HUES6 (cell line): ENCODE results near the gene IPPK.

Experiments
- H3K27ac ChIP-seq: 2 replicates; pipeline ENCODE4 v1.7.0; 2013; ENCODE audit warnings: low read depth, mild to moderate bottlenecking, low read length, inconsistent platforms
- H3K27me3 ChIP-seq: 2 replicates; pipeline ENCODE4 v1.6.1; 2013; ENCODE audit warnings: low read length; ENCODE audit not compliant: control insufficient read depth, insufficient read depth
- H3K36me3 ChIP-seq: 2 replicates; pipeline ENCODE4 v1.6.1; 2013; ENCODE audit warnings: low read length; ENCODE audit not compliant: control insufficient read depth, insufficient read depth
- H3K4me1 ChIP-seq: 2 replicates; pipeline ENCODE4 v1.6.1; 2013; ENCODE audit warnings: low read length; ENCODE audit not compliant: control insufficient read depth, insufficient read depth
- H3K4me3 ChIP-seq: 2 replicates; pipeline ENCODE4 v1.5.1; 2013; ENCODE audit warnings: low read depth, low read length
- H3K9ac ChIP-seq: one replicate; pipeline ENCODE4 v1.6.1; 2013; ENCODE audit warnings: mild to moderate bottlenecking, low read length
- H3K9me3 ChIP-seq: 2 replicates; pipeline ENCODE4 v1.6.1; 2013; ENCODE audit warnings: low read depth, low read length; ENCODE audit not compliant: control insufficient read depth, insufficient read depth

IPPK gene

GRCh38 chr9:92618633-92619225, 51.2 kb downstream of the IPPK start:
- Histone ChIP-seq H3K9ac (no peak overlapping the region), H3K36me3 (peaks cover 67% of the 10 kb centered on the region), H3K4me3 (no peak overlapping the region), H3K4me1 (no peaks in the 10 kb centered on the region), H3K27me3 (no peaks in the 10 kb centered on the region), H3K27ac (no peak overlapping the region), H3K9me3 (no peaks in the 10 kb centered on the region)

- Histone ChIP-seq H3K4me1 (no peaks in the 10 kb centered on the region), H3K9ac (no peak overlapping the region), H3K36me3 (peaks cover 74% of the 10 kb centered on the region), H3K9me3 (no peaks in the 10 kb centered on the region), H3K27ac (no peak overlapping the region), H3K4me3 (no peak overlapping the region), H3K27me3 (no peaks in the 10 kb centered on the region)
Measured at GRCh38 chr9:92617951-92618510, 51.9 kb downstream of the IPPK start.

- Histone ChIP-seq H3K9me3 (no peaks in the 10 kb centered on the region), H3K36me3 (peaks cover 80% of the 10 kb centered on the region), H3K4me1 (no peaks in the 10 kb centered on the region)
Measured at GRCh38 chr9:92617195-92617813, 52.6 kb downstream of the IPPK start.

GRCh38 chr9:92616655-92617111, 53.2 kb downstream of the IPPK start:
- H3K36me3 ChIP-seq: peaks cover 86% of the 10 kb centered on the region

More at GRCh38 chr9:92617195-92617813, 52.6 kb downstream of the IPPK start:
- H3K27ac ChIP-seq: no peak overlapping the region
- H3K4me3 ChIP-seq: no peak overlapping the region
- H3K9ac ChIP-seq: no peak overlapping the region
- H3K27me3 ChIP-seq: no peaks in the 10 kb centered on the region

GRCh38 chr9:92616199-92616641, 53.7 kb downstream of the IPPK start:
- H3K4me1 ChIP-seq: no peaks in the 10 kb centered on the region
- no peaks in the 10 kb centered on the region for H3K9me3 ChIP-seq
- H3K9ac ChIP-seq: no peak overlapping the region
- no peak overlapping the region for H3K4me3 ChIP-seq
- H3K27me3 ChIP-seq: no peaks in the 10 kb centered on the region
- H3K36me3 ChIP-seq: peaks cover 87% of the 10 kb centered on the region
- H3K27ac ChIP-seq: no peak overlapping the region

More at GRCh38 chr9:92616655-92617111, 53.2 kb downstream of the IPPK start:
- no peaks in the 10 kb centered on the region for H3K4me1 ChIP-seq
- H3K9me3 ChIP-seq: no peaks in the 10 kb centered on the region
- no peaks in the 10 kb centered on the region for H3K27me3 ChIP-seq
- H3K27ac ChIP-seq: no peak overlapping the region
- H3K4me3 ChIP-seq: no peak overlapping the region
- no peak overlapping the region for H3K9ac ChIP-seq

- Histone ChIP-seq H3K27ac (no peak overlapping the region), H3K4me1 (no peaks in the 10 kb centered on the region), H3K36me3 (peaks cover 85% of the 10 kb centered on the region), H3K9me3 (no peaks in the 10 kb centered on the region), H3K4me3 (no peak overlapping the region), H3K9ac (no peak overlapping the region), H3K27me3 (no peaks in the 10 kb centered on the region)
Measured at GRCh38 chr9:92615790-92616189, 54.1 kb downstream of the IPPK start.

- Histone ChIP-seq H3K9ac (no peak overlapping the region), H3K36me3 (peaks cover 76% of the 10 kb centered on the region), H3K27ac (no peak overlapping the region), H3K4me3 (no peak overlapping the region), H3K4me1 (no peaks in the 10 kb centered on the region), H3K27me3 (no peaks in the 10 kb centered on the region), H3K9me3 (no peaks in the 10 kb centered on the region)
Measured at GRCh38 chr9:92614763-92615461, 55.0 kb downstream of the IPPK start.

GRCh38 chr9:92614123-92614510, 55.8 kb downstream of the IPPK start:
- Histone ChIP-seq H3K27ac (no peak overlapping the region), H3K9me3 (no peaks in the 10 kb centered on the region), H3K4me1 (peaks cover 4% of the 10 kb centered on the region; the same call in 1 of the 2 replicates), H3K36me3 (peaks cover 69% of the 10 kb centered on the region), H3K27me3 (no peaks in the 10 kb centered on the region), H3K4me3 (no peak overlapping the region), H3K9ac (no peak overlapping the region)

GRCh38 chr9:92613268-92614122, 56.4 kb downstream of the IPPK start:
- H3K4me3 ChIP-seq: no peak overlapping the region
- H3K27me3 ChIP-seq: no peaks in the 10 kb centered on the region
- H3K9me3 ChIP-seq: no peaks in the 10 kb centered on the region
- no peak overlapping the region for H3K9ac ChIP-seq
- peaks cover 63% of the 10 kb centered on the region for H3K36me3 ChIP-seq
- H3K27ac ChIP-seq: no peak overlapping the region
- peaks cover 6% of the 10 kb centered on the region; the same call in 1 of the 2 replicates for H3K4me1 ChIP-seq

- H3K27me3 ChIP-seq: no peaks in the 10 kb centered on the region
- no peaks in the 10 kb centered on the region for H3K9me3 ChIP-seq
- no peak overlapping the region for H3K27ac ChIP-seq
- H3K4me3 ChIP-seq: no peak overlapping the region
- peaks cover 6% of the 10 kb centered on the region; the same call in 1 of the 2 replicates for H3K4me1 ChIP-seq
- H3K36me3 ChIP-seq: peaks cover 57% of the 10 kb centered on the region
- H3K9ac ChIP-seq: no peak overlapping the region
Measured at GRCh38 chr9:92612816-92613215, 57.1 kb downstream of the IPPK start.
